ENCODE data around the gene MPRIP. TPM values are rescaled to one million over a fixed set of nuclear protein-coding genes. Genes with fewer than 3 reads are reported as not detected.

MPRIP gene
- total RNA-seq, 1 experiment from 2014 or later, result 132 TPM

DNA sequence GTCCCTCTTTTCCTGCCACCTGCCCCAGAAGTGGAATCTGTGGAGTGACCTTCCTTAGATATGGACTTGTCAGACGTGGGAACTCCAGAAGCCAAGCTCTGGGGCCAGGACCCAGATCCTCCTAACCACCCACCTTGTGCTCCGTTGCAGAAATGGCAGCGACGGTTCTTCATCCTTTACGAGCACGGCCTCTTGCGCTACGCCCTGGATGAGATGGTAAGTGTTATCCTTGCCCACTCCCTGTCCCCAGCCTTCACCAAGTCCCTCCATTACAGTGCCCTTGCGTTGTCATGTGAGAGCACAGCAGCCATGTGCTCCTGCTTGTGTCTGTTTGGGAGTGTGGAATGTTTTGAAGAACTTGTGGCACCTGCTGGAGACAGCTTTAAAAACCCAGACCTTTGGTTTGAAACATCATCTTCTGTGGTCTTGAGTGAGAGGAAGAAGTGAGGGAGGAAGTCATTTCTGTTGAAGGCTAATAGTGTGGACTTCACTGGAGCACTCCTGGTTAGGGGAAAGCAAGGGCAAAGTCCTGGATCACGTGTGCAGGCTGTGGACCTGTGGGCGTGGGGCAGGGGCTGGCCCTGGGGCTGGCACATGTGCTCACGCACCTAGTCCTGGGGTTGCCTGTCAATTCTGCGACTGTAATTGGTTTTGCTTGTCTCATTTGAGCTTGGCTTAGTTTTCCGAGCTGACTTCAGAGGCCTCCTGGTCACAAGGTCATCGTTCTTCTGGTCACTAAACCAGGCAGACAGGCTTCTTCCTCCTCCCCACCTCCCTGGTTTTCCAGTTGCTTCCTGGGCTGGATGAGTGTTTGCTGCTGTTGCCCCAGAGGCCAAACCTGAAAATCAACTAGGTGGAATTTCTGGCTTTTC, 35.8 kb downstream of the MPRIP start:
- TF ChIP-seq, protein P1, sequence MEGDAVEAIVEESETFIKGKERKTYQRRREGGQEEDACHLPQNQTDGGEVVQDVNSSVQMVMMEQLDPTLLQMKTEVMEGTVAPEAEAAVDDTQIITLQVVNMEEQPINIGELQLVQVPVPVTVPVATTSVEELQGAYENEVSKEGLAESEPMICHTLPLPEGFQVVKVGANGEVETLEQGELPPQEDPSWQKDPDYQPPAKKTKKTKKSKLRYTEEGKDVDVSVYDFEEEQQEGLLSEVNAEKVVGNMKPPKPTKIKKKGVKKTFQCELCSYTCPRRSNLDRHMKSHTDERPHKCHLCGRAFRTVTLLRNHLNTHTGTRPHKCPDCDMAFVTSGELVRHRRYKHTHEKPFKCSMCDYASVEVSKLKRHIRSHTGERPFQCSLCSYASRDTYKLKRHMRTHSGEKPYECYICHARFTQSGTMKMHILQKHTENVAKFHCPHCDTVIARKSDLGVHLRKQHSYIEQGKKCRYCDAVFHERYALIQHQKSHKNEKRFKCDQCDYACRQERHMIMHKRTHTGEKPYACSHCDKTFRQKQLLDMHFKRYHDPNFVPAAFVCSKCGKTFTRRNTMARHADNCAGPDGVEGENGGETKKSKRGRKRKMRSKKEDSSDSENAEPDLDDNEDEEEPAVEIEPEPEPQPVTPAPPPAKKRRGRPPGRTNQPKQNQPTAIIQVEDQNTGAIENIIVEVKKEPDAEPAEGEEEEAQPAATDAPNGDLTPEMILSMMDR (conservative IDR thresholded peaks at IDR 0.05), result no peak

More for the DNA sequence above, 35.8 kb downstream of the MPRIP start:
- Histone ChIP-seq H3K18ac (ENCODE audit: insufficient read length, low read depth, low read length) (no peak overlapping the region), H3T11ph (ENCODE audit: low read length) (no peak overlapping the region), H3K9me3 (ENCODE audit: control insufficient read depth, low read depth, low read length) (no peaks in the 10 kb centered on the region), H4K91ac (ENCODE audit: insufficient read length, low read depth, low read length) (no peak overlapping the region), H3K56ac (ENCODE audit: insufficient read length, low read depth, low read length) (no peak overlapping the region), H3K23ac (ENCODE audit: insufficient read length, low read depth, low read length) (no peak overlapping the region), H2AK5ac (ENCODE audit: insufficient read length, low read length) (no peak overlapping the region), H3K4me1 (ENCODE audit: insufficient read depth, low read length) (no peaks in the 10 kb centered on the region), H3K23me2 (ENCODE audit: insufficient read length, low read depth, low read length, poor library complexity, severe bottlenecking) (no peaks in the 10 kb centered on the region), H3K9ac (ENCODE audit: extremely low read depth, insufficient read length, low read length) (no peak overlapping the region), H2BK15ac (ENCODE audit: low read depth, low read length) (no peak overlapping the region), H3K27ac (ENCODE audit: insufficient read length, low read depth, low read length) (no peak overlapping the region), H3K4ac (ENCODE audit: low read depth, low read length) (no peak overlapping the region), H3K79me1 (ENCODE audit: insufficient read depth, low read depth, low read length, poor library complexity, severe bottlenecking) (peaks cover 3% of the 10 kb centered on the region), H4K20me1 (ENCODE audit: control insufficient read depth, insufficient read depth, insufficient read length) (no peaks in the 10 kb centered on the region), H3K14ac (ENCODE audit: insufficient read depth, low read length) (no peak overlapping the region), H3K79me2 (ENCODE audit: insufficient read depth, low read length) (no peaks in the 10 kb centered on the region; the same call in 1 of the 2 replicates), H2BK120ac (ENCODE audit: low read depth, low read length, poor library complexity, severe bottlenecking) (no peak overlapping the region), H2BK5ac (ENCODE audit: insufficient read length, low read length) (no peak overlapping the region), H3K27me3 (ENCODE audit: insufficient read depth, low read length) (no peaks in the 10 kb centered on the region), H2BK12ac (ENCODE audit: insufficient read length, low read depth, low read length) (no peak overlapping the region), H3K4me2 (ENCODE audit: insufficient read depth, insufficient read length, low read length) (no peak overlapping the region), H2AFZ (ENCODE audit: low read length) (no peak overlapping the region), H4K8ac (replicated peaks; ENCODE audit: insufficient read length, low read depth, low read length) (no peak overlapping the region), H4K5ac (ENCODE audit: insufficient read length, low read depth, low read length) (no peak overlapping the region), H2BK20ac (ENCODE audit: low read depth, low read length, poor library complexity, severe bottlenecking) (no peak overlapping the region)
- WGBS (ENCODE audit: extremely low coverage, insufficient read length, low lambda C conversion rate), result no CpG with 5 or more reads among the region's 15 CpGs
- Mint-ChIP-seq H3K36me3 (ENCODE audit: insufficient read depth in 1 of 3, low read depth in 3 of 3) (peaks cover 5 to 35% (median 19%) of the 10 kb centered on the region in 3 experiments), H3K27ac (peak overlapping the region in 1 of 3 experiments; percentile 85; a peak in 2 of 7 replicates), H3K4me1 (peaks cover 4 to 9% of the 10 kb centered on the region in 2 experiments), H3K9me3 (no peaks in the 10 kb centered on the region), H3K27me3 (ENCODE audit: low read depth) (no peaks in the 10 kb centered on the region), H3K4me3 (no peak overlapping the region)
- DNase-seq, result no peak

Measured in H9 (cell line).